Activated T-helper 1 cell treated with Interleukin-2 at 50 U/mL for 16 hours (primary cell): ENCODE measurements around the gene TRAFD1.

Experiments
- DNase-seq: peaks from one replicate; pipeline ENCODE4 v3.0.0-alpha.2; 2020; ENCODE audit warnings: low read depth

The TRAFD1 gene

DNA sequence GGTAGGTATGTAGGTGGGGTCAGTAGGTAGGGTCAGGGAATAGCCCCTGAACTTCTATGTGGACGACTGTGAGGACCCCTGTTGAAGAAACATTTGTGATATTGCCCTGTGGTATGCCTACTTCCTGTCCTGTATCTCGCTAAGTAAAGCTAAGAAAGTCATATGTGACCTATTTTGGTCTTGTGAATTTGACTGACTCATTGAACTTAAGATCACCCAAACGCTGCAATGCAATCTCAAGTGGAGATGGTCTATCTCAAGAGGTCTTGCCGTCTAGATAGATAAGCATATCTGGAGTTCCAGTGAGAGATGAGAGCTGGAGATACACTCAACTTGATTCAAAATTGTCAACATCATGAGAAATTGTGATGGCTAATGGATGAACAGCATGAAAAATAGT lies 73.8 kb downstream of the TRAFD1 start:
- DNase-seq, result no peak
